ENCODE data around the gene MAP3K6.

Gene MAP3K6

GRCh38 chr1:27314737-27315136, 52.0 kb downstream of the MAP3K6 start:
- Histone ChIP-seq H3K4me2 (ENCODE audit: low read length) (no peak overlapping the region), H2BK15ac (replicated peaks; ENCODE audit: low read depth) (no peak overlapping the region), H2BK120ac (ENCODE audit: low read depth, low read length) (no peak overlapping the region), H4K5ac (ENCODE audit: low read length) (no peak overlapping the region), H2BK5ac (ENCODE audit: low read length) (no peak overlapping the region), H3K56ac (ENCODE audit: low read length) (no peak overlapping the region), H3K4me1 (ENCODE audit: control insufficient read depth, low read depth, low read length) (peaks cover 3% of the 10 kb centered on the region), H3K36me3 (ENCODE audit: control insufficient read depth, insufficient read depth, low read length) (no peaks in the 10 kb centered on the region), H3K18ac (ENCODE audit: low read length) (no peak overlapping the region), H3K4me3 (ENCODE audit: low read length) (no peak overlapping the region), H3K27me3 (ENCODE audit: insufficient read depth, low read length, poor library complexity) (no peaks in the 10 kb centered on the region), H3K79me1 (ENCODE audit: low read length) (no peaks in the 10 kb centered on the region), H3K79me2 (ENCODE audit: control insufficient read depth, insufficient read depth, low read length) (no peaks in the 10 kb centered on the region), H3K9ac (ENCODE audit: low read length) (no peak overlapping the region), H3K4ac (ENCODE audit: low read depth, low read length) (no peak overlapping the region), H4K8ac (ENCODE audit: low read depth, low read length) (no peak overlapping the region), H3K23ac (ENCODE audit: low read length) (no peak overlapping the region), H3K27ac (ENCODE audit: low read depth, low read length) (no peak overlapping the region), H2AK5ac (ENCODE audit: low read length) (no peak overlapping the region)
- no peak for DNase-seq
- no CpG with 5 or more reads among the region's 2 CpGs for WGBS (ENCODE audit: extremely low coverage, insufficient coverage, low lambda C conversion rate)

- Histone ChIP-seq H3K4me2 (ENCODE audit: low read length) (no peak overlapping the region), H3K27me3 (ENCODE audit: insufficient read depth, low read length, poor library complexity) (no peaks in the 10 kb centered on the region), H2AK5ac (ENCODE audit: low read length) (no peak overlapping the region), H3K23ac (ENCODE audit: low read length) (no peak overlapping the region), H3K4me3 (ENCODE audit: low read length) (no peak overlapping the region), H2BK5ac (ENCODE audit: low read length) (no peak overlapping the region), H4K8ac (ENCODE audit: low read depth, low read length) (no peak overlapping the region), H3K79me1 (ENCODE audit: low read length) (no peaks in the 10 kb centered on the region), H3K56ac (ENCODE audit: low read length) (no peak overlapping the region), H3K18ac (ENCODE audit: low read length) (no peak overlapping the region), H2BK120ac (ENCODE audit: low read depth, low read length) (no peak overlapping the region), H3K9ac (ENCODE audit: low read length) (no peak overlapping the region), H2BK15ac (replicated peaks; ENCODE audit: low read depth) (no peak overlapping the region), H3K4me1 (ENCODE audit: control insufficient read depth, low read depth, low read length) (peaks cover 3% of the 10 kb centered on the region), H4K5ac (ENCODE audit: low read length) (no peak overlapping the region), H3K27ac (ENCODE audit: low read depth, low read length) (no peak overlapping the region), H3K4ac (ENCODE audit: low read depth, low read length) (no peak overlapping the region), H3K36me3 (ENCODE audit: control insufficient read depth, insufficient read depth, low read length) (no peaks in the 10 kb centered on the region), H3K79me2 (ENCODE audit: control insufficient read depth, insufficient read depth, low read length) (no peaks in the 10 kb centered on the region)
- no CpG with 5 or more reads among the region's 3 CpGs for WGBS (ENCODE audit: extremely low coverage, insufficient coverage, low lambda C conversion rate)
- DNase-seq, result no peak
Measured at GRCh38 chr1:27314169-27314568, 52.6 kb downstream of the MAP3K6 start.

GRCh38 chr1:27307874-27308598, 58.7 kb downstream of the MAP3K6 start:
- no peaks in the 10 kb centered on the region for H3K79me1 ChIP-seq (ENCODE audit: low read length)
- no peak overlapping the region for H2BK15ac ChIP-seq (replicated peaks; ENCODE audit: low read depth)

GRCh38 chr1:27306892-27307761, 59.6 kb downstream of the MAP3K6 start:
- Histone ChIP-seq H3K23ac (ENCODE audit: low read length) (no peak overlapping the region), H3K27me3 (ENCODE audit: insufficient read depth, low read length, poor library complexity) (no peaks in the 10 kb centered on the region), H3K56ac (ENCODE audit: low read length) (peak overlapping the region; percentile 73), H3K36me3 (ENCODE audit: control insufficient read depth, insufficient read depth, low read length) (no peaks in the 10 kb centered on the region), H3K9ac (ENCODE audit: low read length) (peak overlapping the region; percentile 41), H3K79me2 (ENCODE audit: control insufficient read depth, insufficient read depth, low read length) (no peaks in the 10 kb centered on the region), H2BK120ac (ENCODE audit: low read depth, low read length) (no peak overlapping the region), H4K5ac (ENCODE audit: low read length) (no peak overlapping the region), H4K8ac (ENCODE audit: low read depth, low read length) (no peak overlapping the region), H3K4ac (ENCODE audit: low read depth, low read length) (no peak overlapping the region), H2BK15ac (replicated peaks; ENCODE audit: low read depth) (no peak overlapping the region), H3K4me3 (ENCODE audit: low read length) (no peak overlapping the region), H3K4me1 (ENCODE audit: control insufficient read depth, low read depth, low read length) (peaks cover 2% of the 10 kb centered on the region), H3K18ac (ENCODE audit: low read length) (no peak overlapping the region), H3K4me2 (ENCODE audit: low read length) (no peak overlapping the region), H3K79me1 (ENCODE audit: low read length) (no peaks in the 10 kb centered on the region), H3K27ac (ENCODE audit: low read depth, low read length) (peak overlapping the region; percentile 63), H2AK5ac (ENCODE audit: low read length) (no peak overlapping the region), H2BK5ac (ENCODE audit: low read length) (no peak overlapping the region)
- DNase-seq, result peak; percentile 74
- WGBS (ENCODE audit: extremely low coverage, insufficient coverage, low lambda C conversion rate), result no CpG with 5 or more reads among the region's 11 CpGs

More at GRCh38 chr1:27307874-27308598, 58.7 kb downstream of the MAP3K6 start:
- H3K4me3 ChIP-seq (ENCODE audit: low read length), result no peak overlapping the region
- H3K79me2 ChIP-seq (ENCODE audit: control insufficient read depth, insufficient read depth, low read length), result no peaks in the 10 kb centered on the region
- no peak overlapping the region for H2BK120ac ChIP-seq (ENCODE audit: low read depth, low read length)
- H3K18ac ChIP-seq (ENCODE audit: low read length), result peak overlapping the region; percentile 46
- no peaks in the 10 kb centered on the region for H3K27me3 ChIP-seq (ENCODE audit: insufficient read depth, low read length, poor library complexity)
- H3K56ac ChIP-seq (ENCODE audit: low read length), result no peak overlapping the region
- no peak overlapping the region for H2AK5ac ChIP-seq (ENCODE audit: low read length)
- H4K8ac ChIP-seq (ENCODE audit: low read depth, low read length), result no peak overlapping the region
- no peak overlapping the region for H3K23ac ChIP-seq (ENCODE audit: low read length)
- peak overlapping the region; percentile 27 for H3K4ac ChIP-seq (ENCODE audit: low read depth, low read length)
- no peak overlapping the region for H3K9ac ChIP-seq (ENCODE audit: low read length)
- DNase-seq, result peak; percentile 44
- no peak overlapping the region for H3K4me2 ChIP-seq (ENCODE audit: low read length)
- WGBS (ENCODE audit: extremely low coverage, insufficient coverage, low lambda C conversion rate), result no CpG with 5 or more reads among the region's 6 CpGs
- H3K27ac ChIP-seq (ENCODE audit: low read depth, low read length), result peak overlapping the region; percentile 63
- no peak overlapping the region for H2BK5ac ChIP-seq (ENCODE audit: low read length)
- no peak overlapping the region for H4K5ac ChIP-seq (ENCODE audit: low read length)
- H3K4me1 ChIP-seq (ENCODE audit: control insufficient read depth, low read depth, low read length), result peaks cover 2% of the 10 kb centered on the region
- H3K36me3 ChIP-seq (ENCODE audit: control insufficient read depth, insufficient read depth, low read length), result no peaks in the 10 kb centered on the region

GRCh38 chr1:27306071-27306470, 60.7 kb downstream of the MAP3K6 start:
- H4K5ac ChIP-seq (ENCODE audit: low read length), result no peak overlapping the region
- H3K79me1 ChIP-seq (ENCODE audit: low read length), result no peaks in the 10 kb centered on the region
- peaks cover 2% of the 10 kb centered on the region for H3K4me1 ChIP-seq (ENCODE audit: control insufficient read depth, low read depth, low read length)
- no peak overlapping the region for H3K4me3 ChIP-seq (ENCODE audit: low read length)
- H3K4me2 ChIP-seq (ENCODE audit: low read length), result no peak overlapping the region
- no peak overlapping the region for H3K9ac ChIP-seq (ENCODE audit: low read length)
- no peak overlapping the region for H4K8ac ChIP-seq (ENCODE audit: low read depth, low read length)
- no peak overlapping the region for H3K27ac ChIP-seq (ENCODE audit: low read depth, low read length)
- no peak overlapping the region for H3K4ac ChIP-seq (ENCODE audit: low read depth, low read length)
- H2BK5ac ChIP-seq (ENCODE audit: low read length), result no peak overlapping the region
- H3K56ac ChIP-seq (ENCODE audit: low read length), result no peak overlapping the region
- H2BK120ac ChIP-seq (ENCODE audit: low read depth, low read length), result no peak overlapping the region
- no peak overlapping the region for H3K18ac ChIP-seq (ENCODE audit: low read length)
- WGBS (ENCODE audit: extremely low coverage, insufficient coverage, low lambda C conversion rate), result no CpG with 5 or more reads among the region's 11 CpGs
- H3K27me3 ChIP-seq (ENCODE audit: insufficient read depth, low read length, poor library complexity), result no peaks in the 10 kb centered on the region
- DNase-seq, result no peak
- no peaks in the 10 kb centered on the region for H3K79me2 ChIP-seq (ENCODE audit: control insufficient read depth, insufficient read depth, low read length)
- H3K23ac ChIP-seq (ENCODE audit: low read length), result no peak overlapping the region
- H2BK15ac ChIP-seq (replicated peaks; ENCODE audit: low read depth), result no peak overlapping the region
- no peaks in the 10 kb centered on the region for H3K36me3 ChIP-seq (ENCODE audit: control insufficient read depth, insufficient read depth, low read length)
- no peak overlapping the region for H2AK5ac ChIP-seq (ENCODE audit: low read length)

All from mesendoderm (in vitro differentiated cells).